Measurements from ENCODE around the gene C4orf50.

Gene C4orf50

GRCh38 chr4:5927116-5927515 is 91.1 kb downstream of the C4orf50 start:
- H3K27ac ChIP-seq (ENCODE audit: insufficient read depth, low read depth, low read length, poor library complexity, severe bottlenecking): no peak overlapping the region
- H3K36me3 ChIP-seq (ENCODE audit: control insufficient read depth, insufficient read depth, low read length): no peaks in the 10 kb centered on the region
- 89 to 97% methylated on average over 3 of the region's 3 CpGs for WGBS, 2 experiments
- H3K9me3 ChIP-seq (ENCODE audit: control insufficient read depth, low read length): no peaks in the 10 kb centered on the region
- H3K27me3 ChIP-seq (ENCODE audit: control insufficient read depth, insufficient read depth, low read length, poor library complexity, severe bottlenecking): peaks cover 5% of the 10 kb centered on the region
- peaks cover 11% of the 10 kb centered on the region for H3K4me1 ChIP-seq (ENCODE audit: control insufficient read depth, insufficient read depth, low read length)
- H3K4me3 ChIP-seq (ENCODE audit: insufficient read depth, low read depth, low read length): no peak overlapping the region

- no peaks in the 10 kb centered on the region for H3K36me3 ChIP-seq (ENCODE audit: control insufficient read depth, insufficient read depth, low read length)
- 91 to 96% methylated on average over 7 of the region's 7 CpGs for WGBS, 2 experiments
- no peaks in the 10 kb centered on the region for H3K9me3 ChIP-seq (ENCODE audit: control insufficient read depth, low read length)
- H3K4me1 ChIP-seq (ENCODE audit: control insufficient read depth, insufficient read depth, low read length): peaks cover 16% of the 10 kb centered on the region
- H3K27ac ChIP-seq (ENCODE audit: insufficient read depth, low read depth, low read length, poor library complexity, severe bottlenecking): no peak overlapping the region
- no peak overlapping the region for H3K4me3 ChIP-seq (ENCODE audit: insufficient read depth, low read depth, low read length)
- H3K27me3 ChIP-seq (ENCODE audit: control insufficient read depth, insufficient read depth, low read length, poor library complexity, severe bottlenecking): peaks cover 2% of the 10 kb centered on the region
These were observed 91.6 kb downstream of the C4orf50 start for GRCh38 chr4:5926598-5926997.

GRCh38 chr4:5925419-5926200 is 92.6 kb downstream of the C4orf50 start:
- H3K4me1 ChIP-seq (ENCODE audit: control insufficient read depth, insufficient read depth, low read length): peaks cover 16% of the 10 kb centered on the region
- no peak overlapping the region for H3K4me3 ChIP-seq (ENCODE audit: insufficient read depth, low read depth, low read length)
- H3K27me3 ChIP-seq (ENCODE audit: control insufficient read depth, insufficient read depth, low read length, poor library complexity, severe bottlenecking): no peaks in the 10 kb centered on the region
- H3K36me3 ChIP-seq (ENCODE audit: control insufficient read depth, insufficient read depth, low read length): no peaks in the 10 kb centered on the region
- H3K9me3 ChIP-seq (ENCODE audit: control insufficient read depth, low read length): no peaks in the 10 kb centered on the region
- WGBS, 2 experiments: 69 to 73% methylated on average over 14 to 16 of the region's 16 CpGs
- no peak overlapping the region for H3K27ac ChIP-seq (ENCODE audit: insufficient read depth, low read depth, low read length, poor library complexity, severe bottlenecking)

DNA sequence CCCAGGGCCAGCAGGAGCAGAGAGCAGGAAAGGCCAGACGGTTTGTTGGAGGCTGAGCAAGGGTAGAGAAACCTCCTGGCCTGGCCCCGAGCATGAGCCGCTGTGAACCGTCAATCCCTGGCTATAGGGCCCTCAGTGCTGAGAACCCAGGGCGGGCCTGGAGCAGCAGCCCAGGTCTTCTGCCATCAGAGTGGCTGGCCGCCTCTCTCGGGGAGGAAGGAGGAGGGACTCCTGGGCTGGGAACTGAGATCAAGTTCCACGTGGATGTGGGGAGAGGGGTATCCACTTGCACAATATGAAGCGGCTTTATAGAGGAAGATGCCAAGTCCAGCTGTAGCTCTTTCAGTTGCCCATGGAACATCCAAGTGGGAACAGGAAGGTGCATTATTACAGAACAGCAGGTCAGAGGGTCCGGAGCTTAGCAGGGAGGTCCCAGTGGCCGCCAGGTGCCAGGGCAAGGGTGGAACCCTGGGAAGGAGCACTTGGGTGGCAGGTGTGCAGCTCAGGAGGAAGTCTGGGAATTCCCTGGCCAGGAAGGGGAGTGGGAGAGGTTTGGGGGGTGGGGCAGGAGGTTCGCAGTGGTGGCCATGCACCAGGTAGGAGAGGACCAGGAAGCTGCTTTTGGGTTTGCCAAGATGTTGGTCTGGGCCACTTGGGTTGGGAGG is 93.6 kb downstream of the C4orf50 start:
- peaks cover 16% of the 10 kb centered on the region for H3K4me1 ChIP-seq (ENCODE audit: control insufficient read depth, insufficient read depth, low read length)
- H3K27me3 ChIP-seq (ENCODE audit: control insufficient read depth, insufficient read depth, low read length, poor library complexity, severe bottlenecking): no peaks in the 10 kb centered on the region
- WGBS, 2 experiments: 86 to 88% methylated on average over 12 of the region's 12 CpGs
- H3K4me3 ChIP-seq (ENCODE audit: insufficient read depth, low read depth, low read length): no peak overlapping the region
- no peak overlapping the region for H3K27ac ChIP-seq (ENCODE audit: insufficient read depth, low read depth, low read length, poor library complexity, severe bottlenecking)
- no peaks in the 10 kb centered on the region for H3K36me3 ChIP-seq (ENCODE audit: control insufficient read depth, insufficient read depth, low read length)
- no peaks in the 10 kb centered on the region for H3K9me3 ChIP-seq (ENCODE audit: control insufficient read depth, low read length)

- H3K4me3 ChIP-seq (ENCODE audit: insufficient read depth, low read depth, low read length): no peak overlapping the region
- peaks cover 16% of the 10 kb centered on the region for H3K4me1 ChIP-seq (ENCODE audit: control insufficient read depth, insufficient read depth, low read length)
- no peaks in the 10 kb centered on the region for H3K9me3 ChIP-seq (ENCODE audit: control insufficient read depth, low read length)
- no peak overlapping the region for H3K27ac ChIP-seq (ENCODE audit: insufficient read depth, low read depth, low read length, poor library complexity, severe bottlenecking)
- 78 to 83% methylated on average over 6 of the region's 6 CpGs for WGBS, 2 experiments
- H3K27me3 ChIP-seq (ENCODE audit: control insufficient read depth, insufficient read depth, low read length, poor library complexity, severe bottlenecking): no peaks in the 10 kb centered on the region
- H3K36me3 ChIP-seq (ENCODE audit: control insufficient read depth, insufficient read depth, low read length): no peaks in the 10 kb centered on the region
These were observed 94.9 kb downstream of the C4orf50 start for GRCh38 chr4:5923376-5923775.

DNA sequence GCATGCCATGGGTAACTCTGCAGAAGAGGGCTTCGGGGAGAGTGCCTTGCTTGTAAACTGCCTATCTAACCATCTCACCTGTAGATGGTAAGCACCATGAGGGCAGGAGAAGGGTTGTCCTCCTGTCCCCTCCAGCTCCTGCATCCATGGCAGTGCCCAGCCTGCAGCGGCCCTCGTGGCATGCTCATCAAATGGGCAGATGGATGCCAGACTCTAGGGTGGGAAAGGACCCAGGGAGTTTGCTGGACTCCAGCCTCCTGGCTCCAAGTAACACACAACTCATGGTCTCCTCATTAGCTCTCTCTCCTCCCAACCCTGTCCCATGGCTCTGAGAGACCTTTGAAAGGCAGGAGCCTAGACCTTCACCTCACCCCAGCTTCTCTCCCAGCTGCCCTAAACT is 95.7 kb downstream of the C4orf50 start:
- 73% methylated on average over 3 of the region's 3 CpGs for WGBS, 2 experiments
- H3K36me3 ChIP-seq (ENCODE audit: control insufficient read depth, insufficient read depth, low read length): no peaks in the 10 kb centered on the region
- H3K27ac ChIP-seq (ENCODE audit: insufficient read depth, low read depth, low read length, poor library complexity, severe bottlenecking): no peak overlapping the region
- no peaks in the 10 kb centered on the region for H3K9me3 ChIP-seq (ENCODE audit: control insufficient read depth, low read length)
- H3K4me1 ChIP-seq (ENCODE audit: control insufficient read depth, insufficient read depth, low read length): peaks cover 16% of the 10 kb centered on the region
- H3K27me3 ChIP-seq (ENCODE audit: control insufficient read depth, insufficient read depth, low read length, poor library complexity, severe bottlenecking): no peaks in the 10 kb centered on the region
- H3K4me3 ChIP-seq (ENCODE audit: insufficient read depth, low read depth, low read length): no peak overlapping the region

GRCh38 chr4:5921981-5922380 is 96.2 kb downstream of the C4orf50 start:
- Histone ChIP-seq H3K27me3 (ENCODE audit: control insufficient read depth, insufficient read depth, low read length, poor library complexity, severe bottlenecking) (no peaks in the 10 kb centered on the region), H3K4me1 (ENCODE audit: control insufficient read depth, insufficient read depth, low read length) (peaks cover 16% of the 10 kb centered on the region), H3K9me3 (ENCODE audit: control insufficient read depth, low read length) (no peaks in the 10 kb centered on the region), H3K4me3 (ENCODE audit: insufficient read depth, low read depth, low read length) (no peak overlapping the region), H3K27ac (ENCODE audit: insufficient read depth, low read depth, low read length, poor library complexity, severe bottlenecking) (no peak overlapping the region), H3K36me3 (ENCODE audit: control insufficient read depth, insufficient read depth, low read length) (no peaks in the 10 kb centered on the region)
- WGBS, 2 experiments: 52 to 56% methylated on average over 6 of the region's 6 CpGs

DNA sequence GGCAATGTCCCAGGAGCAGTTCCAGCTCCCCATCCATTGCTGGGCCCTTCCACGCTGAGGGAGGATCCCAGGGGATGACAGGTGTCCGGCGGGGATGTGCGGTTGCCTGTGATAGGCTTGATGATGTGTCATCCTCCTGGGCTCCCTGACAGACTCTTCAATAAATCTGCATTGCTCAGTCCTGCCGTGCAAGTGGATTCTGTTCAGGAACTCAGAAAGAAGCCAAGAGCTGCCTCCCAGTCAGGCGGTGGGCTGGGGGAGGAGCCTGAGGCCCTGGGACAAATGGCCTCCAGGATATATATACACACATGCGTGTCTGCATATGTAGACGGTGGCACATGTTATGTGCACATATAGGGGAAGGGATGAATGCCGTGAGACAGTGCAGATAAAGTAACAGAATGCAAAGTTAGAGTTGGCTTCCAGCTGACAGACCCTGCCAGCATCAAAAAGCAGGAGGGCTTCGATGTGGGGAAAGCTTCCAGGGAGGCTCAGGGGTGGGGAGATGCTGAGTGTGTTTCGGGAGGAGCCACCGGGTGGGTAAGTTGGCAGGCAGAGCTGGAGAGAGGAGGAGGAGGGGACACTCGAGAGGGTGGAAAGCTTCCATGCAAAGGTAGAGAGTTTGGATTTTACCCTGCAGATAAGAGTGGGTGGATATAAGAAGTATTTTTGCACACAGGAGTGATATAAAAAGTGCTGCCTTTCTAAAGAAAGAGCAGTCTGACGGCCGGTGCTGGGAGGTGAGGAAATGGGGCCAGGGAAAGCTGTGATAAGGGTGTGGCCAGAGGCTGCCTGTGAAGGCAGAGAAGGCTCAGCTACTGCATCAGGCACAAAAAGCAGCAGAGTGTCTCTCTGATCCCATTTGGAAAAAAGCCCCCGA is 96.9 kb downstream of the C4orf50 start:
- no peak overlapping the region for H3K4me3 ChIP-seq (ENCODE audit: insufficient read depth, low read depth, low read length)
- H3K27me3 ChIP-seq (ENCODE audit: control insufficient read depth, insufficient read depth, low read length, poor library complexity, severe bottlenecking): no peaks in the 10 kb centered on the region
- H3K4me1 ChIP-seq (ENCODE audit: control insufficient read depth, insufficient read depth, low read length): peaks cover 16% of the 10 kb centered on the region
- 79 to 81% methylated on average over 16 of the region's 16 CpGs for WGBS, 2 experiments
- no peaks in the 10 kb centered on the region for H3K9me3 ChIP-seq (ENCODE audit: control insufficient read depth, low read length)
- no peaks in the 10 kb centered on the region for H3K36me3 ChIP-seq (ENCODE audit: control insufficient read depth, insufficient read depth, low read length)
- H3K27ac ChIP-seq (ENCODE audit: insufficient read depth, low read depth, low read length, poor library complexity, severe bottlenecking): no peak overlapping the region

GRCh38 chr4:5919571-5919970 is 98.7 kb downstream of the C4orf50 start:
- no peaks in the 10 kb centered on the region for H3K9me3 ChIP-seq (ENCODE audit: control insufficient read depth, low read length)
- WGBS, 2 experiments: 84 to 85% methylated on average over 7 of the region's 7 CpGs
- H3K4me3 ChIP-seq (ENCODE audit: insufficient read depth, low read depth, low read length): no peak overlapping the region
- H3K27me3 ChIP-seq (ENCODE audit: control insufficient read depth, insufficient read depth, low read length, poor library complexity, severe bottlenecking): no peaks in the 10 kb centered on the region
- no peaks in the 10 kb centered on the region for H3K36me3 ChIP-seq (ENCODE audit: control insufficient read depth, insufficient read depth, low read length)
- peaks cover 8% of the 10 kb centered on the region for H3K4me1 ChIP-seq (ENCODE audit: control insufficient read depth, insufficient read depth, low read length)
- no peak overlapping the region for H3K27ac ChIP-seq (ENCODE audit: insufficient read depth, low read depth, low read length, poor library complexity, severe bottlenecking)

GRCh38 chr4:5919044-5919443 is 99.2 kb downstream of the C4orf50 start:
- WGBS, 2 experiments: 93 to 94% methylated on average over 8 of the region's 8 CpGs
- H3K4me3 ChIP-seq (ENCODE audit: insufficient read depth, low read depth, low read length): no peak overlapping the region
- peaks cover 8% of the 10 kb centered on the region for H3K4me1 ChIP-seq (ENCODE audit: control insufficient read depth, insufficient read depth, low read length)
- no peaks in the 10 kb centered on the region for H3K9me3 ChIP-seq (ENCODE audit: control insufficient read depth, low read length)
- H3K27ac ChIP-seq (ENCODE audit: insufficient read depth, low read depth, low read length, poor library complexity, severe bottlenecking): no peak overlapping the region
- H3K36me3 ChIP-seq (ENCODE audit: control insufficient read depth, insufficient read depth, low read length): no peaks in the 10 kb centered on the region
- H3K27me3 ChIP-seq (ENCODE audit: control insufficient read depth, insufficient read depth, low read length, poor library complexity, severe bottlenecking): no peaks in the 10 kb centered on the region

Measured in ectodermal cell (in vitro differentiated cells).